Measurements from ENCODE around the gene TOP1. TPM values are rescaled to one million over a fixed set of nuclear protein-coding genes. Genes with fewer than 3 reads are reported as not detected.
A peak's percentile ranks its signal among the peaks of the same experiment; 100 is the strongest.
"Not testable (repeated sequence)": the region's sequence is repeated elsewhere in the genome, so short reads cannot be mapped to it uniquely, and the experiment has no call there.

Gene TOP1
- polyA plus RNA-seq, 4 donors = 46.2 to 74.3 (median 69.8) TPM

GRCh38 chr20:41000628-41001027, 28.0 kb upstream of the TOP1 start:
- FAIRE-seq (no peak), DNase-seq (no peak)
- H3K4me3 ChIP-seq (ENCODE audit: low read depth in 1 of 3, low read length in 3 of 3) = no peak overlapping the region
- peaks cover 9 to 14% (median 10%) of the 10 kb centered on the region in 3 donors for H3K4me1 ChIP-seq (ENCODE audit: control insufficient read depth in 3 of 3, insufficient read depth in 2 of 3, low read depth in 1 of 3, low read length in 2 of 3)
- no peaks in the 10 kb centered on the region for H3K27me3 ChIP-seq (ENCODE audit: control insufficient read depth in 3 of 3, insufficient read depth in 3 of 3, low read length in 3 of 3)
- H3K36me3 ChIP-seq (ENCODE audit: control insufficient read depth in 3 of 3, insufficient read depth in 2 of 3, low read depth in 1 of 3, low read length in 3 of 3) = no peaks in the 10 kb centered on the region
- WGBS, 3 donors = 63 to 94% (median 78%) methylated on average over 2 of the region's 2 CpGs
- H3K9me3 ChIP-seq (ENCODE audit: control insufficient read depth in 2 of 2, insufficient read depth in 1 of 2, low read depth in 1 of 2, low read length in 1 of 2) = no peaks in the 10 kb centered on the region
- no peak overlapping the region for H3K27ac ChIP-seq (ENCODE audit: low read depth in 1 of 3, low read length in 2 of 3)

DNA sequence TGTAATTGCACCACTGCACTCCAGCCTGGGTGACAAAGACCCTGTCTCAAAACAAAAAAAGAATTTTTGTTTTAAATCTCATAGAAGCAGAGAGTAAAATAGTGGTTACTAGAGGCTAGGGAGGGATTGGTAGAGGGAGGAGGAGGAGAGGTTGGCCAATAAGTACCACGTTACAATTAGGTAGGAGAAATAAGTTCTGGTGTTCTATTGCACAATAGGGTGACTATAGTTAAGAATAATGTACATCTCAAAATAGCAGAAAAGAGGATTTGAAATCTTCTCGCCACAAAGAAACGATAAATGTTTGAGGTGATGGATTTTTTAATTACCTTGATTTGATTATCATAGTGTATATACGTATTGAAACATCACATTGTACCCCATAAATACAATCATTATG, 27.1 kb upstream of the TOP1 start:
- H3K4me1 ChIP-seq (ENCODE audit: control insufficient read depth in 3 of 3, insufficient read depth in 2 of 3, low read depth in 1 of 3, low read length in 2 of 3) = peaks cover 14 to 16% (median 15%) of the 10 kb centered on the region in 3 donors
- no peak for DNase-seq
- no peak for FAIRE-seq
- no peaks in the 10 kb centered on the region for H3K36me3 ChIP-seq (ENCODE audit: control insufficient read depth in 3 of 3, insufficient read depth in 2 of 3, low read depth in 1 of 3, low read length in 3 of 3)
- no peaks in the 10 kb centered on the region for H3K27me3 ChIP-seq (ENCODE audit: control insufficient read depth in 3 of 3, insufficient read depth in 3 of 3, low read length in 3 of 3)
- H3K27ac ChIP-seq (ENCODE audit: low read depth in 1 of 3, low read length in 2 of 3) = no peak overlapping the region
- peaks cover 0 to 5% of the 10 kb centered on the region in 2 donors for H3K9me3 ChIP-seq (ENCODE audit: control insufficient read depth in 2 of 2, insufficient read depth in 1 of 2, low read depth in 1 of 2, low read length in 1 of 2)
- 88 to 92% (median 88%) methylated on average over 4 of the region's 4 CpGs for WGBS, 3 donors
- no peak overlapping the region for H3K4me3 ChIP-seq (ENCODE audit: low read depth in 1 of 3, low read length in 3 of 3)

DNA sequence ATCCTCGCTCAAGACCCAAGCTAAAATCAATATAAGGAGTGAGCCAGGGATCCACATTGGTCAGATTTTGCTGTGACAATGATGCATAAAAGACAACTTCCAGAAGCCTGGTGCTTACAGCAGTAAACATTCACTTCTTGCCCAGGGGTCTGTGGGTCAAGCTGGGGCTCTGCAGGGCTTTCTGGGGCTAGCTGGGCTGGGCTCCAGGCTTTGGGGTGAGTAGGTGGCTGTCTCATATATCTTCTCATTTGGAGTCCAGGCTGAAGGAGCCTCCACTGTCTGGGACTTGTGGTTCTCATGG, 25.8 kb upstream of the TOP1 start:
- DNase-seq (no peak), FAIRE-seq (no peak)
- Histone ChIP-seq H3K4me1 (ENCODE audit: control insufficient read depth in 3 of 3, insufficient read depth in 2 of 3, low read depth in 1 of 3, low read length in 2 of 3) (peaks cover 14 to 16% (median 15%) of the 10 kb centered on the region in 3 donors), H3K4me3 (ENCODE audit: low read depth in 1 of 3, low read length in 3 of 3) (no peak overlapping the region), H3K27me3 (ENCODE audit: control insufficient read depth in 3 of 3, insufficient read depth in 3 of 3, low read length in 3 of 3) (no peaks in the 10 kb centered on the region), H3K27ac (ENCODE audit: low read depth in 1 of 3, low read length in 2 of 3) (peak overlapping the region; percentile 85 to 99 (median 92)), H3K9me3 (ENCODE audit: control insufficient read depth in 2 of 2, insufficient read depth in 1 of 2, low read depth in 1 of 2, low read length in 1 of 2) (peaks cover 0 to 12% of the 10 kb centered on the region in 2 donors), H3K36me3 (ENCODE audit: control insufficient read depth in 3 of 3, insufficient read depth in 2 of 3, low read depth in 1 of 3, low read length in 3 of 3) (no peaks in the 10 kb centered on the region)
- 96 to 100% (median 97%) methylated on average over 1 of the region's 1 CpG for WGBS, 3 donors

DNA sequence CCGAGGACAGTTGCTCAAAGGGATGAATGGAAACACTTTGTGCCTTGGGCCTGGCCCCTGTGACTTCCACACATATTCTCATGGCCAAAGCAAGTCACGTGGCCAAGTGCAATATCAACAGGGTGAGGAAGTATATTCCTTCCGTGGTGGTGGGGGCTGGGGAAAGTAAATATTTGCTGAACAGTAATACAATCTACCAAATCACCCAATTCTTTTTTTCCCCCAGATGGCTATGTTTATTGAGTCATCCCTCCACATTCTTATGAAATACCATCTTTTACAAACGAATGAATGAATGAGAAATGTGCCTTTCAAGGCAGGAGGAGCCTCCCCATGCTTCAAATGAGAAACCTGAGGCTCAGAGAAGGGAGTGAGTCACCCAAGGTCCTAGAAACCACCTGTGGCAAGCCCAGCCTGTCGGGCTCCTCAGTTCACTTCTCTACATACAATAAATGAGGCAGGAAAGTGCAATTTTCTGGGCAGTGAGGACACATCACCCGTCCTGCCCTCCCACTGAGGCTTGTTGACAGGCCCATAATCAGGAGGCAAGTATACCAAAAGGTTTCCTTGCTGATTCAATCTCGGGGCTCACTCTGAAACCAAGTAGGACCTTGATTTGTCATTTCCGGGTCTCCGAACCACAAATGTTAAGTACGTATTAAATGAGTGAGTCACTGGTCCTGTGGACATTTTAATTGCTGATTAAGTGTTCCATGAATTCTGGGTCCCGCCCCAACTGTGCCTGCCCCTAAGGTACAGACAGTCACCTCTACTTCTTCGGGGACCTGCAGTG, 25.3 kb upstream of the TOP1 start:
- H3K4me3 ChIP-seq (ENCODE audit: low read depth in 1 of 3, low read length in 3 of 3) = peak overlapping the region in 2 of 3 donors; percentile 14 to 21
- FAIRE-seq (no peak), DNase-seq (peak; percentile 92 to 97)
- peak overlapping the region; percentile 85 to 99 (median 92) for H3K27ac ChIP-seq (ENCODE audit: low read depth in 1 of 3, low read length in 2 of 3)
- peaks cover 14 to 16% (median 15%) of the 10 kb centered on the region in 3 donors for H3K4me1 ChIP-seq (ENCODE audit: control insufficient read depth in 3 of 3, insufficient read depth in 2 of 3, low read depth in 1 of 3, low read length in 2 of 3)
- no peaks in the 10 kb centered on the region for H3K36me3 ChIP-seq (ENCODE audit: control insufficient read depth in 3 of 3, insufficient read depth in 2 of 3, low read depth in 1 of 3, low read length in 3 of 3)
- H3K9me3 ChIP-seq (ENCODE audit: control insufficient read depth in 2 of 2, insufficient read depth in 1 of 2, low read depth in 1 of 2, low read length in 1 of 2) = peaks cover 0 to 12% of the 10 kb centered on the region in 2 donors
- H3K27me3 ChIP-seq (ENCODE audit: control insufficient read depth in 3 of 3, insufficient read depth in 3 of 3, low read length in 3 of 3) = no peaks in the 10 kb centered on the region
- WGBS, 3 donors = 7 to 28% (median 9%) methylated on average over 12 of the region's 12 CpGs

DNA sequence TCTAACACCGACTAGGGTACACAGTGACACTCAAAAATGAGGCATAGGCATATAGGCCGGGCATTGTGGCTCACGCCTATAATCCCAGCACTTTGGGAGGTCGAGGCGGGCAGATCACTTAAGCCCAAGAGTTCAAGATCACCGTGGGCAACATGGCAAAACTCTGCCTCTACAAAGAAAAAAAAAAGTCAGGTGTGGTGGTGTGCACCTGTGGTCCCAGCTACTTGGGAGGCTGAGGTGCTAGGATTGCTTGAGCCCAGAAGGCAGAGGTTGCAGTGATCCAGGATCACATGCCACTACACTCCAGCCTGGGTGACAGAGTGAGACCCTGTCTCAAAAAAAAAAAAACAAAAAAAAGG, 24.7 kb upstream of the TOP1 start:
- not testable (repeated sequence) for H3K4me3 ChIP-seq (ENCODE audit: low read depth in 1 of 3, low read length in 3 of 3); H3K36me3 ChIP-seq (ENCODE audit: control insufficient read depth in 3 of 3, insufficient read depth in 2 of 3, low read depth in 1 of 3, low read length in 3 of 3); DNase-seq; H3K27me3 ChIP-seq (ENCODE audit: control insufficient read depth in 3 of 3, insufficient read depth in 3 of 3, low read length in 3 of 3); FAIRE-seq
- Histone ChIP-seq H3K9me3 (ENCODE audit: control insufficient read depth in 2 of 2, insufficient read depth in 1 of 2, low read depth in 1 of 2, low read length in 1 of 2) (peaks cover 0 to 12% of the 10 kb centered on the region in 2 donors), H3K27ac (ENCODE audit: low read depth in 1 of 3, low read length in 2 of 3) (peak overlapping the region; percentile 85 to 99 (median 92)), H3K4me1 (ENCODE audit: control insufficient read depth in 3 of 3, insufficient read depth in 2 of 3, low read depth in 1 of 3, low read length in 2 of 3) (peaks cover 14 to 16% (median 15%) of the 10 kb centered on the region in 3 donors)
- 64 to 78% (median 65%) methylated on average over 6 of the region's 6 CpGs for WGBS, 3 donors

DNA sequence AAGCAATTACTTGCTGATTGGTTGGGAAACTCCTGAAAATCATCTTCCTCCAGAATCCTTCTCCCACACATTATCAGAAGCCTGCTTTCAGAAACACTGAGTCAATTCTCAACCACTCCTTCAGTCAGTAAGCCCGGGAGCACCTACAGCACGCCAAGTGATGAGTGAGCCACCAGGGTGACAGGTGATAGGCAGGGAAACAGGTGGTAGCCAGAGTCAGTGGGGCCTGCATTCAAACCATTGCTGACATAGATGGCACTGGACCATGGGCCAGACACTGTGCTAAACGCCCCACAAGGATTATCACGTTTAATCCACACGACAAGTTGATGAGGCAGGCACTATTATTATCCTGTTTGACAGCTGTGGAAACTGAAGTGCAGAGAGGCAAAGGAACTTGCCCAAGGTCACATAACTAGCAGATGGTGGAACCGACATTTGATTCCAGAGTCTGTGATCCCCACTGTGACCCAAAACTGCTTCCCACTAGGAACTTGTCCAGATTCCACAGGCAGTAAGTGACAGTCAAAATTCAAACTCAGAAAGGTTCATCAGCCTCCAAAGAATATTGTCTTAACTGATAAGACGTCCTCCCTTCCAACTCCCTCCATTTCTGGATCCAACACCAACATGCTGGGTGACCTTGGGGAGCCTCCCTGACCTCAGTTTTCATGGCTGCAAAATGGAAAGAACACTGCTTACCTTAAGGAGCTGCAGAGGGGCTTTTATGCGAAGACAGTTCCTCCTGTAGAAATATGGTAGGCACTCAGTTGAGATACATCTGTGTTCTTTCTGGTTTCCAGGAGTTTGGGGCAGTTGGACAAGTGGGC, 23.9 kb upstream of the TOP1 start:
- FAIRE-seq = no peak

DNA sequence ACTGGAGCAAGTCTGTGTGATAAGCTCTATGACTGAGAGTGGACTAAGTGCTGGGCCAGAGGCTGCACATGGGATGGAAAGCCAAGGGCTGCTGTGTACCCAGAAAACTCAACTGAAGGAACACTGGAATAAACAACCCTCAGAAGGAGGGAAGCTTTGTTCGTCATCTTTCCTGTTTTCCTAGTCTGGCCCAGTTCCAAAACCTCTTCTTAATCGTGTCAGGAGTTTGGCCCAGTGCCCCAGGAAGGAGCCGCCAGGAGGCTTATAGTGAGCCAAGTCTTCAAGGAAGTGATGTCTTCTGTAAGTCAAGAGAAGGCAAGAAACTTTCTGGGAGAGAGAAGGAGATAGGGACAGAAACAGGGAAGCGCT, 23.3 kb upstream of the TOP1 start:
- DNase-seq = peak; percentile 61 to 96
- Histone ChIP-seq H3K4me3 (ENCODE audit: low read depth in 1 of 3, low read length in 3 of 3) (no peak overlapping the region), H3K27me3 (ENCODE audit: control insufficient read depth in 3 of 3, insufficient read depth in 3 of 3, low read length in 3 of 3) (no peaks in the 10 kb centered on the region), H3K4me1 (ENCODE audit: control insufficient read depth in 3 of 3, insufficient read depth in 2 of 3, low read depth in 1 of 3, low read length in 2 of 3) (peaks cover 14 to 16% (median 15%) of the 10 kb centered on the region in 3 donors), H3K9me3 (ENCODE audit: control insufficient read depth in 2 of 2, insufficient read depth in 1 of 2, low read depth in 1 of 2, low read length in 1 of 2) (peaks cover 0 to 12% of the 10 kb centered on the region in 2 donors), H3K36me3 (ENCODE audit: control insufficient read depth in 3 of 3, insufficient read depth in 2 of 3, low read depth in 1 of 3, low read length in 3 of 3) (no peaks in the 10 kb centered on the region), H3K27ac (ENCODE audit: low read depth in 1 of 3, low read length in 2 of 3) (peak overlapping the region; percentile 52 to 99 (median 92))
- no peak for FAIRE-seq
- 10 to 26% (median 18%) methylated on average over 4 of the region's 4 CpGs for WGBS, 3 donors

More for the DNA sequence above, 23.9 kb upstream of the TOP1 start:
- peak in 1 of 2 donors; percentile 43 for DNase-seq
- Histone ChIP-seq H3K4me3 (ENCODE audit: low read depth in 1 of 3, low read length in 3 of 3) (no peak overlapping the region), H3K27me3 (ENCODE audit: control insufficient read depth in 3 of 3, insufficient read depth in 3 of 3, low read length in 3 of 3) (no peaks in the 10 kb centered on the region), H3K4me1 (ENCODE audit: control insufficient read depth in 3 of 3, insufficient read depth in 2 of 3, low read depth in 1 of 3, low read length in 2 of 3) (peaks cover 14 to 16% (median 15%) of the 10 kb centered on the region in 3 donors), H3K36me3 (ENCODE audit: control insufficient read depth in 3 of 3, insufficient read depth in 2 of 3, low read depth in 1 of 3, low read length in 3 of 3) (no peaks in the 10 kb centered on the region), H3K9me3 (ENCODE audit: control insufficient read depth in 2 of 2, insufficient read depth in 1 of 2, low read depth in 1 of 2, low read length in 1 of 2) (peaks cover 0 to 12% of the 10 kb centered on the region in 2 donors), H3K27ac (ENCODE audit: low read depth in 1 of 3, low read length in 2 of 3) (peak overlapping the region; percentile 16 to 99 (median 92))
- WGBS, 3 donors = 47 to 66% (median 65%) methylated on average over 8 of the region's 8 CpGs

DNA sequence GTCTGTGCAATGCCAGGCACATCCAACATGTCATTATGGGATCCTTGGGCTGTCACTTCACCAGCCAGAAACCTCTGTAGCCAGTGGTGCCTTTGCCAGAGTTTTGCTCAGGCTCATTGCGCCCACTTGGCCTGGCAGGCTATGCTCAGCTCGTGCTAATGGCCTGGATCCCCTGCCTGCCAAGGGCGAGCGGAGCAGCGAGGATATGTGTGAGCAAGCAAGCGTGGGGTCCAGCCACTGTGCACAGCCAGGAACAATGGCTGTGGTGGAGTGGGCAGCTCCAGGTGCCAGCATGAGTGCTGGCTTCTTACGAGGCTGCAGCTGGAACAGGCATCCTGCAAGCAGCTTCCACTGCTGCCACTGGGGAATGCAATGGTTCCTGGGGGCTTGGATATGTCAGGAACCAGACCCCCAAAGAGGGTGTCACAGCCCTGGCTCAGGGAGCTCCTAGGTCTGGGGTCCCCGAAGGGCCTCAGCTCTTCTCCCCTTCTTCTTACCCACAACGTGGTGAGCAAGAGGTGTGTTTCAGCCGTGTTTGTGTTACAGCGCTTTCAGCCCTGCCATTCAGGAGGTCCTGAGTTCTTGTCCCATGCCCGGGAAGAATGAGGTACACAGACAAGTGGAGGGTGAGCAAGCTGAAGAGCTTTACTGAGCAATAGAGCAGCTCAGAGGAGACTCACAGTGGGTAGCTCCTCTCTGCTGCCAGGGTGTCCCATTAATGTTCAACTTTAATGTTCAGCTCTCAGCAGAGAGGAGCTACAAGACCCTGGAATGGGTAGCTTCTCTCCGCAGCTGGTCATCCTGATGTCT, 22.3 kb upstream of the TOP1 start:
- Histone ChIP-seq H3K27ac (ENCODE audit: low read depth in 1 of 3, low read length in 2 of 3) (peak overlapping the region in 2 of 3 donors; percentile 92 to 99), H3K27me3 (ENCODE audit: control insufficient read depth in 3 of 3, insufficient read depth in 3 of 3, low read length in 3 of 3) (no peaks in the 10 kb centered on the region), H3K36me3 (ENCODE audit: control insufficient read depth in 3 of 3, insufficient read depth in 2 of 3, low read depth in 1 of 3, low read length in 3 of 3) (no peaks in the 10 kb centered on the region), H3K4me1 (ENCODE audit: control insufficient read depth in 3 of 3, insufficient read depth in 2 of 3, low read depth in 1 of 3, low read length in 2 of 3) (peaks cover 14 to 16% (median 15%) of the 10 kb centered on the region in 3 donors), H3K9me3 (ENCODE audit: control insufficient read depth in 2 of 2, insufficient read depth in 1 of 2, low read depth in 1 of 2, low read length in 1 of 2) (peaks cover 0 to 12% of the 10 kb centered on the region in 2 donors), H3K4me3 (ENCODE audit: low read depth in 1 of 3, low read length in 3 of 3) (no peak overlapping the region)
- no peak for FAIRE-seq
- DNase-seq = no peak
- WGBS, 3 donors = 93 to 96% (median 96%) methylated on average over 13 of the region's 13 CpGs
